Measurements from ENCODE around the gene UBE2E2.
A peak's percentile ranks its signal among the peaks of the same experiment; 100 is the strongest.

The UBE2E2 gene

GRCh38 chr3:23219552-23219951, 16.4 kb downstream of the UBE2E2 start:
- Histone ChIP-seq H4K20me1 (ENCODE audit: insufficient read depth, low read length) (no peaks in the 10 kb centered on the region), H3K9me3 (ENCODE audit: low read length) (0 out of 2 replicates have a peak, but pooled peaks cover 10% of the 10 kb centered on the region), H3K36me3 (ENCODE audit: insufficient read depth, low read length) (peaks cover 5% of the 10 kb centered on the region), H3K27ac (ENCODE audit: low read depth, low read length, poor library complexity, severe bottlenecking) (peak overlapping the region; percentile 73), H3K79me2 (ENCODE audit: insufficient read depth, low read length) (peaks cover 67% of the 10 kb centered on the region), H3K9me2 (ENCODE audit: low read depth, low read length) (no peaks in the 10 kb centered on the region), H3K27me3 (ENCODE audit: insufficient read depth, low read length) (no peaks in the 10 kb centered on the region), H2AFZ (ENCODE audit: low read length) (no peak overlapping the region), H3K9ac (ENCODE audit: low read length) (peak overlapping the region; percentile 40), H3K4me1 (ENCODE audit: insufficient read depth, low read length, severe bottlenecking) (peaks cover 55% of the 10 kb centered on the region), H3F3A (ENCODE audit: insufficient read depth, low read length) (no peaks in the 10 kb centered on the region), H3K4me3 (ENCODE audit: low read depth, low read length, poor library complexity, severe bottlenecking) (no peak overlapping the region), H3K4me2 (ENCODE audit: low read length) (peak overlapping the region; percentile 45)
- no peak for TF ChIP-seq EZH2 (IDR thresholded peaks at IDR 0.05; ENCODE audit: borderline replicate concordance, low read length)
- no peak for TF ChIP-seq CTCF (IDR thresholded peaks at IDR 0.05; ENCODE audit: low read length)

- TF ChIP-seq EZH2 (IDR thresholded peaks at IDR 0.05; ENCODE audit: borderline replicate concordance, low read length) = no peak
- no peak for TF ChIP-seq CTCF (IDR thresholded peaks at IDR 0.05; ENCODE audit: low read length)
- H3F3A ChIP-seq (ENCODE audit: insufficient read depth, low read length) = no peaks in the 10 kb centered on the region
- H3K4me3 ChIP-seq (ENCODE audit: low read depth, low read length, poor library complexity, severe bottlenecking) = peak overlapping the region; percentile 36
- H3K27me3 ChIP-seq (ENCODE audit: insufficient read depth, low read length) = no peaks in the 10 kb centered on the region
- peaks cover 5% of the 10 kb centered on the region for H3K36me3 ChIP-seq (ENCODE audit: insufficient read depth, low read length)
- H3K4me2 ChIP-seq (ENCODE audit: low read length) = peak overlapping the region; percentile 56
- peaks cover 75% of the 10 kb centered on the region for H3K79me2 ChIP-seq (ENCODE audit: insufficient read depth, low read length)
- H3K9me3 ChIP-seq (ENCODE audit: low read length) = 0 out of 2 replicates have a peak, but pooled peaks cover 16% of the 10 kb centered on the region
- H3K4me1 ChIP-seq (ENCODE audit: insufficient read depth, low read length, severe bottlenecking) = peaks cover 55% of the 10 kb centered on the region
- no peaks in the 10 kb centered on the region for H3K9me2 ChIP-seq (ENCODE audit: low read depth, low read length)
- H3K9ac ChIP-seq (ENCODE audit: low read length) = peak overlapping the region; percentile 16; the same call in 1 of the 2 replicates
- no peaks in the 10 kb centered on the region for H4K20me1 ChIP-seq (ENCODE audit: insufficient read depth, low read length)
- H2AFZ ChIP-seq (ENCODE audit: low read length) = no peak overlapping the region
- H3K27ac ChIP-seq (ENCODE audit: low read depth, low read length, poor library complexity, severe bottlenecking) = peak overlapping the region; percentile 67
Measured at GRCh38 chr3:23221136-23221535, 18.0 kb downstream of the UBE2E2 start.

- H3K4me2 ChIP-seq (ENCODE audit: low read length) = no peak overlapping the region
- no peak overlapping the region for H3K27ac ChIP-seq (ENCODE audit: low read depth, low read length, poor library complexity, severe bottlenecking)
- no peaks in the 10 kb centered on the region for H3K9me2 ChIP-seq (ENCODE audit: low read depth, low read length)
- no peak overlapping the region for H3K9ac ChIP-seq (ENCODE audit: low read length)
- peaks cover 3% of the 10 kb centered on the region; the same call in 1 of the 2 replicates for H3K9me3 ChIP-seq (ENCODE audit: low read length)
- TF ChIP-seq CTCF (IDR thresholded peaks at IDR 0.05; ENCODE audit: low read length) (no peak), EZH2 (IDR thresholded peaks at IDR 0.05; ENCODE audit: borderline replicate concordance, low read length) (no peak)
- H3K4me3 ChIP-seq (ENCODE audit: low read depth, low read length, poor library complexity, severe bottlenecking) = no peak overlapping the region
- H3K27me3 ChIP-seq (ENCODE audit: insufficient read depth, low read length) = no peaks in the 10 kb centered on the region
- peaks cover 34% of the 10 kb centered on the region for H3K79me2 ChIP-seq (ENCODE audit: insufficient read depth, low read length)
- no peaks in the 10 kb centered on the region for H3K36me3 ChIP-seq (ENCODE audit: insufficient read depth, low read length)
- no peak overlapping the region for H2AFZ ChIP-seq (ENCODE audit: low read length)
- H3F3A ChIP-seq (ENCODE audit: insufficient read depth, low read length) = no peaks in the 10 kb centered on the region
- no peaks in the 10 kb centered on the region for H4K20me1 ChIP-seq (ENCODE audit: insufficient read depth, low read length)
- no peaks in the 10 kb centered on the region for H3K4me1 ChIP-seq (ENCODE audit: insufficient read depth, low read length, severe bottlenecking)
Measured at GRCh38 chr3:23232016-23232415, 28.9 kb downstream of the UBE2E2 start.
